ENCODE measurements around the gene AKAP9.

- TF ChIP-seq CTCF (IDR thresholded peaks at IDR 0.05; ENCODE audit: insufficient read depth, low read length) (no peak), POLR2AphosphoS5 (IDR thresholded peaks at IDR 0.05; ENCODE audit: low read depth) (no peak), REST (IDR thresholded peaks at IDR 0.05; ENCODE audit: insufficient replicate concordance, low read depth) (no peak), SPI1 (IDR thresholded peaks at IDR 0.05; ENCODE audit: borderline replicate concordance, low read depth) (no peak), GABPA (IDR thresholded peaks at IDR 0.05; ENCODE audit: low read depth) (no peak)
Measured at GRCh38 chr7:92116949-92117348, 176.3 kb downstream of the AKAP9 start.

All from HL-60 (cell line).